Measurements from ENCODE around the gene HNRNPH3. TPM values are rescaled to one million over a fixed set of nuclear protein-coding genes. Genes with fewer than 3 reads are reported as not detected.

Gene HNRNPH3
- polyA plus RNA-seq, 10 donors, result 146 to 214 (median 192) TPM

- DNase-seq, result no peak
Measured at GRCh38 chr10:68366600-68366999, 34.7 kb downstream of the HNRNPH3 start.

- DNase-seq, result no peak
Measured at GRCh38 chr10:68367121-68367520, 35.3 kb downstream of the HNRNPH3 start.

- DNase-seq, result no peak
Measured at GRCh38 chr10:68371604-68372003, 39.7 kb downstream of the HNRNPH3 start.

GRCh38 chr10:68385740-68386139 is 53.9 kb downstream of the HNRNPH3 start:
- no peak for DNase-seq

Other genes starting within 250 kb of the HNRNPH3 start
- 100 to 1,000 TPM in 2 of 10 donors, 10 to 100 TPM in 8; 35.6 to 101 (median 69.4) TPM for gene MYPN, start 222.6 kb upstream of the HNRNPH3 start, polyA plus RNA-seq (ENCODE audit: insufficient read length in 10 of 10)
- under 1 TPM in 4 of 10 donors, not detected in 6; 0.08 to 0.21 (median 0.14) TPM for gene ATOH7, start 100.0 kb upstream of the HNRNPH3 start, polyA plus RNA-seq (ENCODE audit: insufficient read length in 10 of 10)
- gene PBLD, start 864 bp downstream of the HNRNPH3 start, polyA plus RNA-seq (ENCODE audit: insufficient read length in 10 of 10), result 10 to 100 TPM in 1 of 10 donors, 1 to 10 TPM in 9; 3.8 to 10.0 (median 6.9) TPM
- gene RUFY2, start 75.2 kb downstream of the HNRNPH3 start, polyA plus RNA-seq (ENCODE audit: insufficient read length in 10 of 10), result 10 to 100 TPM; 10.4 to 27.9 (median 15.9) TPM
- 1 to 10 TPM; 3.9 to 9.0 (median 5.5) TPM for gene DNA2, start 139.9 kb downstream of the HNRNPH3 start, polyA plus RNA-seq (ENCODE audit: insufficient read length in 10 of 10)
- gene SLC25A16, start 195.5 kb downstream of the HNRNPH3 start, polyA plus RNA-seq (ENCODE audit: insufficient read length in 10 of 10), result 10 to 100 TPM in 5 of 10 donors, 1 to 10 TPM in 5; 7.2 to 13.1 (median 9.5) TPM
- gene TET1, start 228.3 kb downstream of the HNRNPH3 start, polyA plus RNA-seq (ENCODE audit: insufficient read length in 10 of 10), result 10 to 100 TPM in 6 of 10 donors, 1 to 10 TPM in 4; 7.5 to 13.2 (median 10.3) TPM

Data from muscle of back (tissue), 11 donors.